SW 1271 (cell line): ENCODE data around the gene DNMT1.
A peak's percentile ranks its signal among the peaks of the same experiment; 100 is the strongest.
"Not testable (repeated sequence)": the region's sequence is repeated elsewhere in the genome, so short reads cannot be mapped to it uniquely, and the experiment has no call there.

Experiments
- DNase-seq, 2 experiments: peaks; one replicate each; lab custom pipeline; 2025; lab: John Stamatoyannopoulos, UW

DNMT1 gene

DNA sequence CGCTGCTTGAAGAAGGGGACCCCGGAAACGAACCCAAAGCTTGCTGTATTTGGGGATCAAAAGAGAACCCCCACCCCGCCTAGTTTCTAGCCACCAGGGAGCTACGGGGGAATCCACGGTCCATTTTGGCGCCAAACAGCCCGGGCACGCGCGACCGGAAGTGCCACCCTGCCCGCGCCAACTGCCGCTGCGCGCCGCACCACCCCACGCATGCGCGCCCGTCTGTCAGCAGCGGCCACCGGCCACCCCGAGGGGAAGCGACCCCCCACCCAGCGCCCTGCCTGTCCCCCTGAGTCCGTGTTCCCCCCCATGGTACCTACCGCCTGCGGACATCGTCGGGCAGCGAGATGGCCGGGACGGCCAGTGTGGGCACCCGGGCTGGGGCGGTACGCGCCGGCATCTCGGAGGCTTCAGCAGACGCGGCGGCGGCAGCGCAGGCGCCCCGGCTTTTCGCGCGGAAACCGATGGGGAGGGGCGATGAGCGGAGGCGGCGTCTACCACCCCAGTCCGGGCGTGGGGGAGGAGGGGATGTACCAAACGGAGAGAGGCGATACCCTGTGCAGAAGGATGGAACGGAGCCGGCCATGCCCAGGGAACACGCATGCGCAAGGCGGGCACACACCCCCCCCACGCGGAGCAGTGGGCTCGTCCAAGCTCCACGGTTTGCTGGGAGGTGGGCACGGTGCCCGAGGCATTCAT is at the start of gene DNMT1:
TSS of gene DNMT1 (minus strand) at position 454 of the 699 bp plus-strand sequence. CDS start at position 400, 54 bp downstream.
- peak; percentile 79 to 95 for DNase-seq

DNA sequence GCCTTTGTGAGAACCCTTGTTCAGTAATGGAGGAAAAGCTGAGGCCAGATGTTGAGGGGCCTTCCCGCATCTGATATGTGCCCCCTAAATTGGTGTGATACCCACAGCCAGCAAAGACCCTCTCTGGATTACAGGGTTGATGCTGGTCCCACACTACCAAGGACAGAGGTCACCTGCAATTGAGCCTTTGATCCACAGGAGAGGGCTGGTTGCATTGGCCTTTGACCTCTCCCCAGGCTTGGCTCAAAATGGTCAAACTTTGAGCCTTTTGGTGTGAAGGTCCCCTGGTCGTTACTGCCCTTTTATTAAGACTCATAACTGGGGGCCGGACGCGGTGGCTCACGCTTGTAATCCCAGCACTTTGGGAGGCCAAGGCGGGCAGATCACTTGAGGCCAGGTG is 48.9 kb upstream of the DNMT1 start:
- no peak for DNase-seq

DNA sequence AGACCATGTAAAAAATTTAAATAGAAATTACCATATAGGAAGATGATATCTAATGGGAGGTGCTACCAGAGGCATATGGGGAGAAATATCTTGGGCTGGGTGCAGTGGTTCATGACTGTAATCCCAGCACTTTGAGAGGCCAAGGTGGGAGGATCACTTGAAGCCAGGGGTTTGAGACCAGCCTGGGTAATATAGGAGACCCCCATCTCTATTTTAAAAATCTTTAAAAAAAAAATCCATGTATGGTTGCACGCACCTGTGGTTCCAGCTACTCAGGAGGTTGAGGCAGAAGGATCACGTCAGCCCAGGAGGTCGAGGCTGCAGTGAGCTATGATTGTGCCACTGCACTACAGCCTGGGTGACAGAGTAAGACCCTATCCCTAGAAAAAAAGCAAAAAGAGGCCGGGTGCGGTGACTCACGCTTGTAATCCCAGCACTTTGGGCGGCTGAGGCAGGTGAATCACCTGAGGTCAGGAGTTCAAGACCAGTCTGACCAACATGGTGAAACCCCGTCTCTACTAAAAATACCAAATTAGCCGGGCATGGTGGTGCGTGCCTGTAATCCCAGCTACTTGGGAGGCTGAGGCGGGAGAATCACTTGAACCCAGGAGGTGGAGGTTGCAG is 47.2 kb upstream of the DNMT1 start:
- DNase-seq, result not testable (repeated sequence)

DNA sequence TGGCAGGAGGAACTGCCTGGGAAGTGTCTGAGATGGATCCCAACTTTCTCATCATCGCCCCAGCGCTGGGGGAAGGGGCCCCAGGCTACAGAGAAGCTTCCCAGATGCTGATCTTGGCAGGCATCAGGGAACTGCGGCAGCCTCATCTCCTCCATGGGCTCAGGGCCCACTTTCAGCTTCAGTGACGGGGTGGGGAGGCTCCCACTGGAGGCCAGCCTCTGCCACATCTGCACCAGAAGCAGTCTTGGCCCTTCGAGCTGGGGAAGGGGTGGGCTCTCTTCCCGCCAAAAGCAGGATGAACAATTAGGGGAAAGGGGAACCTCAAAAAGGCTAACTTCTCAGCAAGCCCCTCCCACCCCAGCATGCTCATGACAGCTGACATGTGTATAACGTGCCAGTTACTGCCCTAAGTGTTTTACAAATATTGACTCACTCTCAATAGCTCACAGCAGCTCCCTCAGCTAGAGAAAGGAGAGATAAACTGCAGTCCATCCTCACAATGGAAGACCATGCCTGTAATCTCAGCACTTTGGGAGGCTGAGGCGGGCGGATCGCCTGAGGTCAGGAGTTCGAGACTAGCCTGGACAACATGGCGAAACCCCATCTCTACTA is 43.5 kb upstream of the DNMT1 start:
- no peak for DNase-seq

DNA sequence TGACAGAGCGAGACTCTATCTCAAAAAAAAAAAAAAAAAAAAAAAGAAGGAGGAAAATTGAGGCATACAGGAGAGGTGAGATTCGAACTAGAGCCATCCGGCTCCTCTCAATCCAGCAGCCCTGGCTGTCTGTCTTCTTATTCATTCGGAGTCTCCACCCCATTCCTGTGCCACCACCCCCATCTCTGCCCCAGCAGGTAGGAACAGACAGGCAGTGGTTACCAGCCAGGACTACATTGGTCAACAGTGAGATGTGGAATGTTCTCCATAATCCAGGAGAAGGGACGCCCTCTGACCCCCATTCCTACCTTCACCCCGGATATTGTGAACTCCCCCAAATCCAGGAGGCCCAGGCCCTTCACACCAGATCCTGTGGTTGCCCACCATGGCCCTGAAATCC is 42.9 kb upstream of the DNMT1 start:
- no peak for DNase-seq

DNA sequence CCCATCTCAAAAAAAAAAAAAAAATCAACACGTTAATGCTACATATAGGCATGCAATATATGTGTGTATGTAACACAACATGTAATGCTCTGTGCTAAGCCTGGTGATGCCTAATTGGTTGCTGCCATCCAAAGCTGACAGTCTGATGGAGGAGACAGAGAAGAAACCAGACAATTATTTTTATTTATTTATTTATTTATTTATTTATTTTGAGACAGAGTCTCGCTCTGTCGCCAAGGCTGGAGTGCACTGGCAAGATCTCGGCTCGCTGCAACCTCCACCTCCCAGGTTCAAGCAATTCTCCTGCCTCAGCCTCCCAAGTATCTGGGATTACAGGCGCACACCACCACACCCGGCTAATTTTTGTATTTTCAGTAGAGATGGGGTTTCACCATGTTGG is 40.7 kb upstream of the DNMT1 start:
- DNase-seq, result not testable (repeated sequence)

DNA sequence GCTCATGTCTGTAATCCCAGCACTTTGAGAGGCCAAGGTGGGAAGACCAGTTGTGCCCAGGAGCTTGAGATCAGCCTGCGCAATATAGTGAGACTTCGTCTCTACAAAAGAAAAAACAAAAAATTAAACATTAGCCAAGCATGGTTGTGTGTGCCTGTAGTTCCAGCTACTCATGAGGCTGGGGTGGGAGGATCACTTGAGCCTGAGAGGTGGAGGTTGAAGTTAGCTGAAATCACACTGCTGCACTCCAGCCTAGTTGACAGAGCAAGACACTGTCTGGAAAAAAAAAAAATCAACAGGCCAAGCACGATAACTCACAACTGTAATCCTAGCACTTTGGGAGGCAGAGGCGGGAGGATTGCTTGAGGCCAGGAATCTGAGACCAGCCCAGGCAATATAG is 40.2 kb upstream of the DNMT1 start:
- DNase-seq, result no peak

DNA sequence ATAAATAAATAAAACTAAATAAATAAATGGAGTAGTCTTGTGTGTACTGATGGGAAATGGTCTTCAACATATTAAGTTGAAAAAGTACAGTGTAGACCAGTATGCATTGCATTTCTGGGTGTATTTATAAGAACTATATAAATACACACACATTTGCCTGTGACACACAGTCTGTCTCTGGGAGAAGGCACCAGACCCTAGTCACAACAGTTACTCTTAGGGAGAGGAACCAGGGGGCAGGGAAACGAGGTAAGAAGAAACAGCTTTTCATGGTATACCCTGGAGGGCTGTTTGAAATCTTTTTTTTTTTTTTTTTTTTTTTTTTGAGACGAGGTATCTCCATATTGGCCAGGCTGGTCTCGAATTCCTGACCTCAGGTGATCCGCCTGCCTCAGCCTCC is 39.2 kb upstream of the DNMT1 start:
- DNase-seq, result no peak

DNA sequence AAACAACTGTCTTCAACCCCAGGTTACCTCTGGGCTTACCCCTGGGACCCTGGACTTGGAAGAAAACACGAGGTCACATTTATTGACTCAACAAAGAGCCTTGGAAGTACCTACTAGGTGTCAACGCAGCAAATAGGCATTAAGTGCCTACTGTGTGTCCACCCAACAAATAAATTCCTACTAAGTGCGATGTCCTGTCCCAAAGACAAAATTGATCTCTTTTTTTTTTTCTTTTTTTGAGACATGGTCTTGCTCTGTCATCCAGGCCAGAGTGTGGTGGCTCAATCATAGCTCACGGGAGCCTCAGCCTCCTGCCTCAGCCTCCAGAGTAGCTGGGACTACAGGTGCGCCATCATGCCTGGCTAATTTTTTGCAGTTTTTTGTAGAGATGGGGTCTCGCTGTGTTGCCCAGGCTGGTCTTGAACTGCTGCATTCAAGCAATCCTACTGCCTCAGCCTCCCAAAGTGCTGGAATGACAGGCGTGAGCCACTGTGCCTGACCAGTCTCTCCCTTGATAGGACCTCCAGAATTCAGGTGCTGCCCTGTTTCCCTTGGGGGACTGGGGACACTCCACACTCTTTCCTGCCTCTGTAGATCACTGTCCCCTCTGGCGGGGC is 37.0 kb upstream of the DNMT1 start:
- no peak for DNase-seq

DNA sequence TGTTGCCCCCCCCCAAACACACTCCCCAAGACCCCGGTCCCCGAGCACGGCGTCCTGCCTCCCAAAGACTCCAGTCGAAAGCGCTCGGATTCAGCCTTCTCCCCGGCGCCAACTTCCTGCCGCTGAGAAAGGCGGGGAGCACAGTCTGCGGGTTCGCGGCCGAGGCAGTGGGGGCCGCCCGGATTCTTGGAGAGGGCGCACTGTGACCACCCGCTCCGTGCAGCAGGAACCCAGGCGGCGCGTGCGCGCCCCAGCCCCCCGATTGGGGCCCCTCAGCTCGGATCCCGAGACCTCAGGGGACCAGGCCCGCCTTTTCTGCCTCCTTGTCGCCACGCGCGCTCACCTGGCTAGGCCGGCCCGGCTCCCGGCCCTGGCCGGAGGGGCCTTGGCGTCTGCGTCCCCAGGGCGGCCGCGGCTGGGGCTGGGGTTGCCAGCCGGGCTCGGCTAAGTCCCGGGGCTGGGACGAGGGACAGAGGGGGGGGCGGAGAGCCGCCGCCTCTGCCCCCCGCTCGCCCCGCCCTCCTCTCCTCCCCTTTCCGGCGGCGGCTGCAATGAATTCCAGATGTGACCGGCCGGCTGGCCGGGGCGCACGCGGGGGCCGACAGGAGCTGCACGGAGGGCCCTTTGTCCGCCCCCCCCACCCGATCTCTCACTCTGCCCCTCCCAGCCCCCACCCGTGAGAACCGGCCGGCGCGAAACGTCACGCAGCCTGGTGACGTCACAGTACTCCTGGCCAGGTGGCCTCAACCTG is 36.3 kb upstream of the DNMT1 start, which contains the start of gene S1PR2:
TSS of gene S1PR2 (minus strand) at position 471 of the 751 bp plus-strand sequence. CDS start 6,426 bp downstream, outside the sequence.
- DNase-seq, result peak; percentile 63 to 69

DNA sequence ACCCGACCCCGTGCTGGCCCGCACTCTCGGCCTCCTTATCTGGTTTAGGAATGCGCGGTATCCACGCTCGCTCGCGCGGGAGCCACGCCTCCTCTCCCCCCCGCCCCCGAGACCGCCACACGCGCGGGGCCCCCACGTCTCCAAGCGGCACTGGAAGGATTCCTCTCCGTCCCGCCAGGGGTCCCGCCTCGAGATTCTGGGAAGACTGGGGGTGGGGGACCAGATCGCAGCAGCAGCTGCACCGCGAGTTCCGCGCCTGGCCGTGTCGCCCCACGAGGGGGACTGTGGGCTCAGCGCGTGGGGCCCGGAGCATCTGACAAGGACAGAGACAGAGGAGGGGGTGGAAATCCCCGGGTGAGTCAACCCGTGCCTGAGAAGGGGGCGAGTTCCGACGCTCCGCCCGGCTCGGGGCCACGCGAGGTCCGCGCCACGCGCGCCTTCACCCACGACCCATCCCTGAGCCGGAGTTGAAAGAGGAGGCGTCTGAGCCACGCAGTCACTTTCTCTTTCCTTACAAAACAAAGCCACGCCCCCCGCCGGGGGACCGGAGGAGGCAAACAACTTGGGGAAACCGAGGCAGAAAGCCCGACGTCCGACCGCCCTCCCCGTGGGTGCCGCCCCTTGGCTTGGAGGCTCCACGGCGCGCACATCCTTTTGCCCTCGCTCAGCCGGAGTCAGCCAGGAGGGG is 35.6 kb upstream of the DNMT1 start:
- peak in 1 of 2 experiments; percentile 14 for DNase-seq

DNA sequence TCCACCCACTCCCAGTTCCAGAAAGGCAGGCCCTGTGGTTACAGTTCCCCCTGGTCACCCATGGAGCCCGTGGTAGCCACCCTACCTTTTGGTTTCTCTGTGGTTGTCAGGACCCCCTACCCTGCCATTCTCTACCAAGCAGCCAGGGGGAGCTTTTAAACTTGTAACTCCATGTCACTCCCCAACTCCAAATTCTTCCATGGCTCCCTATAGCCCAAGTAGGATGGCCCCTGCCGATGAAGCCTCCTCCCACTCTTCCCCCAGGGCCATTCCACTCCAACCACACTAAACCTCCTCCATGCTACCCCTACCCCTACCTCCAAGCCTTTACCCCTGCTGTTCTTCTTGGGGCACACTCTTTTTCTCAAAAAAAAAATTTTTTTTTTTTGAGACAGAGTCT is 34.2 kb upstream of the DNMT1 start:
- DNase-seq, result peak in 1 of 2 experiments; percentile 41

DNA sequence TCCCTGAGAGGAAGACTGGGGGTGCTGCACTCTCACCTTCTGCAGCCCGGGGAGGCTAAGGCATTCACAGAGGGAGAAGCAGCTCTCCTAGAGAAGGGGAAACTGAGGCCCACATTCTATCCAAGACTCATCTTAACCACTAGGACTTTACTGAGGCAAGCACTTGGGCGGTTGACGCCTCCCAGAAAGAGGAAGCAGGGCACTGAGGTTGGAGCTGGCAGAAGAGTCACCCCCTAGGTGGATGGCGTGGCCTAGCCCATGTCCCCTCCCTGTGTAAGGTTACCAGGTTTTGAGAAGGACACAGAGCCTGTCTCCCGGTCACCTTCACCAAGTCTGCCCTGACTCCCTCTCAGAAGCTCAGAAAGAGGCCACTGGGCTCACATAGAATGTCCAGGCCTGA is 33.6 kb upstream of the DNMT1 start:
- DNase-seq, result no peak

DNA sequence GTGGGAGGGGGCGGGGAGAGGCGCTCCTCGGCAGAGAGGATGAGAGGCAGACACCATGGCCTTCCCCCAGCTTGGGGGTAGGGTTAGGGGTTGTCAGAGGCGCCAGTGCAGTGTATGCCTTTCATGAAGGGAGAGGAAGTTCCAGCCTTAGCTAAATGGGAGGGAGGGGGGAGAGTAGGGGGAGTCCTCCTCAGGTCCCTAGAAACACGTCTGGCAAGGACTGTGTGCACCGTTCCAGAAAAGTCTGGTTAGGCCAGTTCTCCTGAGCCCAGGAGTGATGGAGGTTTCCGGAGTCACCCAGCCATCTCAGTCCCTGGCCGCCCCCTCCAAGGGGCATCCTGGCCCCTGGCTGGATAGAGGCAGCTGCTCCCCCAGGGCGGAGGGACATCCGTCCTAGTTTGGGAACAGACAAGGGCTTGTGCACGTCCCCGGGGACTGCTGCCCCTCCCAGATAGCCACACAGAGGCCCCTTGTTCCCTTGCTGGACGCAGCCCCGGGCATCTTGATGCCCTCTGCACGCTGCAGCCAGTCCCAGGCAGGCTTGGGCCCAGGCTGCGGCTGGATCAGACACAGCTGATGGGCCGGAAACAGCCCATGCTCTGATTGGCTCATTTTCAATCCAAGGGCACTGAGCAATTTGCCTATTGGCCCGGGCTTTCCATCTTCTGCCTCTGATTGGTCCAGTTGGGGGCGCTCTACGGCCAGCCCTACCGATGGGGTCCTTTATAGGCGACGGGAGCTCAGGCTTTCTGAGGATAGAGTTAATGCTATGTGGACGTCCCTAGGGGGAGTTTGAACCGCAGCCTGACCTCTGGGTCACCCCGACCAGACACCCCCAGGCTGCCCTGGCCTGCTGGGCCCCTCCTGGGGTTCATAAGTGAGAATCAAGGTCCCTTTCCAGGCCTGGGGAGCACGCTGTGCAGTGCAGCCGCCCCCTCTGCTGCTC is 32.5 kb upstream of the DNMT1 start:
- DNase-seq, result no peak

DNA sequence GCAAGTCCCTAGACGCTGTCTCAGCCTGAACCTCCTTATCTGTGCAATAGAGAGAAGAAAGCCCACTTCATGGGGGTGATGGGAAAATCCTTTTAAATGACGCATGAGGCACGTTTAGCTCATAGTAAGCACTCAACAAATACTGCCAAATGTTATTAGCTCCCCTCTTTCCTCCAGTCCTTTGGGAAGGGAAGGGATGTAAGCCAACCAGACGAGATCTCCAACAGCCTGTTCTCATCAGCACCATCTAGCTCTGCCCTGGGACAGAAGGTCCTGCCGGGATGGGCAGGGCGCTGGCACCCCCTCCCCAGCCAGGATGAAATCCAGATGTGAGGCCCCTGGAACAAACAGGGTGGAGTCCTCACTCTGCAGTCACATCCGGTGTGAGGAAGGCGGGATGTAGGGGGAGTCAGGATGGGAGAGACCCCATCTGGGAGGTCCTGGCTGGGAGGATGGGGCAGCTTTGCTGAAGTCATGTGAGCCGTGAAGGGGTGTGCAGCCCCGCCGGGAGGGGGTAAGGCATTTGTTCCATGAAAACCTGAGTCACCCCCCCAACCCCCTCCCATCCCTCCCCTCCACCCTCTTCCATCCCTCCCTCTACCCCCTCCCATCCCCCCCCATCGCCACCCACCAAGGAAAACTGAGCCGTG is 31.7 kb upstream of the DNMT1 start:
- no peak for DNase-seq

DNA sequence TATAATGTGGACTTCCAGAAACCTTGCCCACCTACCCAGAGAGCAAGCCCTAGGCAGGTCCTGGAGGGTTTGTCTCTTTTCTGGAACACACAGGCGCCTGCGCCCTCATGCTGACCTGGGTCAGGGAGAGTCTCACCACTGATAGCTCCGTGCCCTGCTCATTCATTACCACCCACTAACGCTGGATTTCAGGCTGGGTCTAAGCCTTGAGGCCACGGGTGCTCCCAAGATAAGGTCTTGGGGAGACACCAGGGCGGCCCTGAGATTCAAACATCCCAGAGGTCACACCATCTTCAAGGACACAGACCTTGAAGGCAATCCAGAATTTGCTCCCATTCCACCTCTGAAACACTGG is 31.2 kb upstream of the DNMT1 start:
- DNase-seq, result no peak

DNA sequence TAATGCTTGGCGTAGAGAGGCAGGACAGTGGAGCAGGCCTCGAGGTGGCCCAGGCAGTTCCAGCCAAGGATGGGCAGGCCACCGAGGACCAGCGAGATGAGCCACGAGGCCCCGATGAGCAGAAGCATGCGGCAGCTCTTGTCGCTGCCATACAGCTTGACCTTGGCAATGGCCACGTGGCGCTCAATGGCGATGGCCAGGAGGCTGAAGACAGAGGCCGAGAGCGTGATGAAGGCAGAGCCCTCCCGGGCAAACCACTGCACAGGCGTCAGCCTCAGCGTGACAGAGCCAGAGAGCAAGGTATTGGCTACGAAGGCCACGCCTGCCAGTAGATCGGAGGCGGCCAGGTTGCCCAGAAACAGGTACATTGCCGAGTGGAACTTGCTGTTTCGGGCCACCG is 29.6 kb upstream of the DNMT1 start:
- no peak for DNase-seq

DNA sequence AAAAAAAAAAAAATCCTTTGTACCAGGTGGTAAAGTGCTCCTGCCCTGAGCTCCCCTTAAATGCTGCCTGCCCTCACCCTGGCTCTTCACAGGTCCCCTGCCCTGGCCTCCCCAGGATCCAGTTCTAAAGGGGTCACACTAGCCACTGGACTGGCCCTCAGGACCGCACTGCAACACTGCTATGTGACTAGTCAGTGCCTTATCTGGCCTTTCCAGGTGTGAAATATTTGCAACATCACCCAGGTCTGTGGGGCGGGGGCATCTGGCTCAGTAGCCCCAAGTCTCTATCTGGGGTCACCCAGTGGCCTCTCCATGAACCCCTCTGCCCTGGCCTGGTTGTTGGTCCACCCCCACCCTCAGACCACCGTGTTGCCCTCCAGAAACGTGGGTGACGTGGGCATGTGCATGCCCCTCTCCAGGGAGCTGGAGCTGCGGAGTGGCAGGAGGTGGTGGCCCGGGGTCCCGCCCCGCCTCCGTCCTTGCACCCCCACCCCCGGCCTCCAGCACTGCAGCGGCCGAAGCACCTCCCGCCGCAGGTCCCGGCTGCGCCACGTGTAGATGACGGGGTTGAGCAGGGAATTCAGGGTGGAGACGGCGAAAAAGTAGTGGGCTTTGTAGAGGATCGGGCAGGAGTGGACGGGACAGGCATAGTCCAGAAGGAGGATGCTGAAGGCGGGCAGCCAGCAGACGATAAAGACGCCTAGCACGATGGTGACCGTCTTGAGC is 28.9 kb upstream of the DNMT1 start:
- no peak for DNase-seq

DNA sequence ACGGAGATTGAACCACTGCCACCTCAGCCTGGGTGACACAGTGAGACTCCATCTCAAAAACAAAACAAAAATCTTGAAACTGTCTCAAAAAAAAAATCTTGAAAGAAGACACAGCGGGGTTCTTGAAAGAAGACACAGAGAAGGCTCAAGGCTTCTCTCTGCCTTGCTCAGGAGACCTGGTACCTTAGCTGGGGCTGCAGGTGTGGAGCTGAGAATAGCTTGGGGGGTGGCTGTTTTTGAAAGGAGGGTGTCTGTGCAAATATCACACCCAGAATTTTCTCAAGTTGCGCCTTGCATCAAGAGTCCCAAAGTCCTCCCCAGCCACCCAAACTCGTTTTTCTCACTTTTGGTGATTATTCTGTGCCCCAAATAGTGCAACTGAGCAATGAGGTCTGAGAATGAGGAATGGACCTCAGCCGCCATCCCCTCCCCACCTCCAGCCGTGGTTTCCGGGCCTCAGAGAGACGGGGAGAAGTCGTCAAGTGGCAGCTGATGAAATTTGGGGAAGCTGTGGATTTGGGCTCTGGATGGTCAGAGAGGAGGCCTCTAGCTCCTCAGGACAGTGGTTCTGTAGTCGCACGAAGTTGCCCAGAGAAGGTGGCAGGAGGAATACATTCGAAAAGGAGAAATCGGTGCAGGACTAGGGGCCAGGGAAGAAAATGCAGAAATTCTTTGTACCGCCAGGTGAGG is 27.6 kb upstream of the DNMT1 start:
- DNase-seq, result no peak
